ENCODE measurements around the gene GHITM. TPM values are rescaled to one million over a fixed set of nuclear protein-coding genes. Genes with fewer than 3 reads are reported as not detected.

The GHITM gene
- total and polyA plus RNA-seq, 2 of the 4 experiments (the other 2 are of a cell fraction): 103 to 185 TPM

- H2BK5ac ChIP-seq (ENCODE audit: low read depth, low read length, poor library complexity, severe bottlenecking): no peak overlapping the region
- intact Hi-C loops (cut with micrococcal nuclease): no loop called here
- no peaks in the 10 kb centered on the region for H3K9me3 ChIP-seq (ENCODE audit: control insufficient read depth, insufficient read depth, low read length)
- ChIA-PET CTCF (no interaction called here), POLR2A (ENCODE audit: unreplicated experiment) (no interaction called here)
- H3K9ac ChIP-seq (ENCODE audit: low read depth, low read length): no peak overlapping the region
- no peaks in the 10 kb centered on the region for H3K9me1 ChIP-seq (ENCODE audit: insufficient read depth, low read length)
- no TSS peak for BruUV-seq (replicated peaks)
- H3K27me3 ChIP-seq (ENCODE audit: control insufficient read depth, insufficient read depth, low read length): no peaks in the 10 kb centered on the region
- H3K14ac ChIP-seq (replicated peaks; ENCODE audit: low read depth, low read length): no peak overlapping the region
- no peak overlapping the region for H2AFZ ChIP-seq (replicated peaks; ENCODE audit: low read length, poor library complexity)
- H3K4me2 ChIP-seq (ENCODE audit: low read depth, low read length): no peak overlapping the region
- no peak overlapping the region for H2BK15ac ChIP-seq (ENCODE audit: low read depth, low read length)
- H3K36me3 ChIP-seq (ENCODE audit: control insufficient read depth, insufficient read depth, low read length): no peaks in the 10 kb centered on the region
- H2BK20ac ChIP-seq (ENCODE audit: low read depth, low read length): no peak overlapping the region
- no peak overlapping the region for H2AK5ac ChIP-seq (ENCODE audit: low read depth, low read length)
- peaks cover 5 to 12% of the 10 kb centered on the region in 2 experiments for H3K79me1 ChIP-seq (ENCODE audit: low read depth in 1 of 2, low read length in 2 of 2)
- no peak overlapping the region for H2AK9ac ChIP-seq (replicated peaks; ENCODE audit: low read depth, low read length, poor library complexity)
- peaks cover 4% of the 10 kb centered on the region for H3K4me1 ChIP-seq (ENCODE audit: control insufficient read depth, insufficient read depth, low read length)
- WGBS, 2 experiments (ENCODE audit: extremely low coverage in 2 of 2, insufficient read length in 1 of 2): no CpG with 5 or more reads among the region's 2 CpGs
- no peak overlapping the region for H4K5ac ChIP-seq (ENCODE audit: low read depth, low read length)
- no peak overlapping the region for H3K4me3 ChIP-seq (ENCODE audit: insufficient read depth, low read depth, low read length)
- ATAC-seq (ENCODE audit: low read depth) (no peak), DNase-seq (no peak)
- no peak overlapping the region for H4K91ac ChIP-seq (ENCODE audit: insufficient read depth, low read depth, low read length)
- no peak overlapping the region for H4K8ac ChIP-seq (ENCODE audit: low read depth in 2 of 2, low read length in 2 of 2)
- H3K56ac ChIP-seq (ENCODE audit: extremely low read depth, insufficient read depth, low read length): no peak overlapping the region
- H3K18ac ChIP-seq (ENCODE audit: low read depth, low read length): no peak overlapping the region
- dilution Hi-C loops (cut with HindIII; ENCODE audit: low sequenced_read_pairs, unreplicated experiment): no loop called here
- no peaks in the 10 kb centered on the region for H4K20me1 ChIP-seq (ENCODE audit: insufficient read depth, low read length)
- H2BK120ac ChIP-seq (ENCODE audit: low read depth, low read length): no peak overlapping the region
- no peak for TF ChIP-seq CTCF (conservative IDR thresholded peaks at IDR 0.05; ENCODE audit: low read depth, low read length)
- TF ChIP-seq SMC3 (IDR thresholded peaks at IDR 0.05; ENCODE audit: low read depth, low read length): no peak
- TF ChIP-seq BHLHE40 (IDR thresholded peaks at IDR 0.05; ENCODE audit: low read depth, low read length): no peak
- no peak for TF ChIP-seq POLR2A (IDR thresholded peaks at IDR 0.05; ENCODE audit: low read depth, low read length)
- no peak for TF ChIP-seq ELK1 (IDR thresholded peaks at IDR 0.05; ENCODE audit: borderline replicate concordance, low read depth, low read length)
- TF ChIP-seq FOS (IDR thresholded peaks at IDR 0.05; ENCODE audit: low read depth, low read length): no peak
- no peak overlapping the region for H3K27ac ChIP-seq (ENCODE audit: insufficient read depth, low read length)
- in situ Hi-C loops (cut with MboI; ENCODE audit: low sequenced_read_pairs): no loop called here
- no peak overlapping the region for H3K4ac ChIP-seq (ENCODE audit: low read depth, low read length)
- H3K23ac ChIP-seq (ENCODE audit: low read depth, low read length): no peak overlapping the region
These were observed 3.5 kb upstream of the GHITM start for GRCh38 chr10:84135836-84136235.
